ENCODE results near the gene MOB3A.

DNA sequence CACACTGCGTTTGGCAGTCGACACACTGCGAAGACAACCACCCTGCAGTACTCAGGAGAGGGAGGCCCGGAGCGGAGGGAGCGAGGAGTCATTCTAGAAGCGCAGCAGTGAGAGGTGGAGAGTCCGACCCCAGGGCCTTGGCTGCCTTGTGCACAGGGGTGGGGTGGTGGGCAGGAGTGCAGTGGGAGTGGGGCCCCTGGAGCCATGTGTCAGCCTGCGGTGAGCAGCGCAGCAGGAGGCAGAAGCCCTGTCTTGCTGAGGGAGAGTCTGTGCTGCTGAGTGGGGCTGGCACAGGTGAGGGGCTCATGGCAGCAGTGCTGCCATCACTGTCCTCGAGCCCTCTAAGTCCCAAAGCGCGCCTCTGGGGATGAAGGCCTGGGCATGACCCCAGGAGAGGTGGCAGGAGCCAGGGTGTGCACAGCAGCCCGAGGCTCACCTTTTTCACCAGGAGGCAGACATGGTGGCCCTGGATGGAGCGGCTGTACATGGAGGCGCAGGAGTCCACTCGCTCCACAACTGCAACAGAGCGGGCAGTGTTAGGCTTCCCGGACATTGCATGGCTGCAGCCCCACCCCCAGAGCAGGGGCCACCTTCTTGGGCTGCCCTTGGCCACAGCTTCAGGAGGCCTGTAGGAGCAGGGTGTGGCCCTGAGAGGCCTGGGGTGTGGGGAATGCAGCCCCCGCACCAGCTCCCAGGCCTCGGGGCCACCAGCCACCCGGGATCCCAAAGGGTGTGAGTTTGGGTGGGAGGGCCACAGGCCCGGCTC lies 12.3 kb upstream of the MOB3A start:
- TF ChIP-seq, protein P1, sequence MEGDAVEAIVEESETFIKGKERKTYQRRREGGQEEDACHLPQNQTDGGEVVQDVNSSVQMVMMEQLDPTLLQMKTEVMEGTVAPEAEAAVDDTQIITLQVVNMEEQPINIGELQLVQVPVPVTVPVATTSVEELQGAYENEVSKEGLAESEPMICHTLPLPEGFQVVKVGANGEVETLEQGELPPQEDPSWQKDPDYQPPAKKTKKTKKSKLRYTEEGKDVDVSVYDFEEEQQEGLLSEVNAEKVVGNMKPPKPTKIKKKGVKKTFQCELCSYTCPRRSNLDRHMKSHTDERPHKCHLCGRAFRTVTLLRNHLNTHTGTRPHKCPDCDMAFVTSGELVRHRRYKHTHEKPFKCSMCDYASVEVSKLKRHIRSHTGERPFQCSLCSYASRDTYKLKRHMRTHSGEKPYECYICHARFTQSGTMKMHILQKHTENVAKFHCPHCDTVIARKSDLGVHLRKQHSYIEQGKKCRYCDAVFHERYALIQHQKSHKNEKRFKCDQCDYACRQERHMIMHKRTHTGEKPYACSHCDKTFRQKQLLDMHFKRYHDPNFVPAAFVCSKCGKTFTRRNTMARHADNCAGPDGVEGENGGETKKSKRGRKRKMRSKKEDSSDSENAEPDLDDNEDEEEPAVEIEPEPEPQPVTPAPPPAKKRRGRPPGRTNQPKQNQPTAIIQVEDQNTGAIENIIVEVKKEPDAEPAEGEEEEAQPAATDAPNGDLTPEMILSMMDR (IDR thresholded peaks at IDR 0.05; ENCODE audit: poor library complexity) = no peak
- TF ChIP-seq EZH2 (IDR thresholded peaks at IDR 0.05; ENCODE audit: borderline replicate concordance) = no peak
- no peak for TF ChIP-seq EZH2phosphoT487 (IDR thresholded peaks at IDR 0.05; ENCODE audit: low read depth, severe bottlenecking, unreplicated experiment)
